Effector memory CD4-positive, alpha-beta T cell (primary cell): ENCODE data around the gene KCNJ6.

Experiments used
- DNase-seq, 3 donors: peaks; one replicate each; pipeline ENCODE4 v3.0.0-alpha.2; 2020
- H3K27ac ChIP-seq: 2 replicates; pipeline ENCODE4 v1.7.0; 2013; ENCODE audit warnings: mild to moderate bottlenecking, low read length, moderate library complexity; ENCODE audit not compliant: insufficient read depth, poor library complexity, severe bottlenecking
- H3K27me3 ChIP-seq: replicated peaks from 2 replicates; pipeline ENCODE4 v1.7.0; 2013; ENCODE audit warnings: mild to moderate bottlenecking, low read length; ENCODE audit not compliant: insufficient read depth, control insufficient read depth, poor library complexity, severe bottlenecking
- H3K36me3 ChIP-seq: 2 replicates; pipeline ENCODE4 v1.7.0; 2013; ENCODE audit warnings: mild to moderate bottlenecking, low read length, moderate library complexity; ENCODE audit not compliant: control insufficient read depth, insufficient read depth
- H3K4me1 ChIP-seq: 2 replicates; pipeline ENCODE4 v1.7.0; 2013; ENCODE audit warnings: low read length, mild to moderate bottlenecking; ENCODE audit not compliant: control insufficient read depth, insufficient read depth, poor library complexity, severe bottlenecking
- H3K4me3 ChIP-seq: 2 replicates; pipeline ENCODE4 v1.7.0; 2013; ENCODE audit warnings: low read length, low read depth, mild to moderate bottlenecking; ENCODE audit not compliant: insufficient read depth, poor library complexity, severe bottlenecking
- H3K9me3 ChIP-seq: 2 replicates; pipeline ENCODE4 v1.7.0; 2013; ENCODE audit warnings: mild to moderate bottlenecking, low read length, moderate library complexity; ENCODE audit not compliant: control insufficient read depth

The KCNJ6 gene

GRCh38 chr21:37855271-37855646, 61.0 kb downstream of the KCNJ6 start:
- no peaks in the 10 kb centered on the region for H3K36me3 ChIP-seq
- H3K4me3 ChIP-seq = no peak overlapping the region
- no peaks in the 10 kb centered on the region for H3K4me1 ChIP-seq
- H3K9me3 ChIP-seq = no peaks in the 10 kb centered on the region
- no peak overlapping the region for H3K27ac ChIP-seq
- no peak for DNase-seq
- H3K27me3 ChIP-seq = peaks cover 4% of the 10 kb centered on the region

- Histone ChIP-seq H3K27me3 (peaks cover 4% of the 10 kb centered on the region), H3K4me1 (no peaks in the 10 kb centered on the region), H3K9me3 (no peaks in the 10 kb centered on the region), H3K4me3 (no peak overlapping the region), H3K27ac (no peak overlapping the region), H3K36me3 (no peaks in the 10 kb centered on the region)
- DNase-seq = no peak
Observed at GRCh38 chr21:37849506-37850102, 66.7 kb downstream of the KCNJ6 start.

- H3K4me3 ChIP-seq = no peak overlapping the region
- no peaks in the 10 kb centered on the region for H3K9me3 ChIP-seq
- H3K36me3 ChIP-seq = no peaks in the 10 kb centered on the region
- no peaks in the 10 kb centered on the region for H3K4me1 ChIP-seq
- DNase-seq = no peak
- peaks cover 4% of the 10 kb centered on the region for H3K27me3 ChIP-seq
- no peak overlapping the region for H3K27ac ChIP-seq
Observed at GRCh38 chr21:37848721-37849490, 67.4 kb downstream of the KCNJ6 start.

DNA sequence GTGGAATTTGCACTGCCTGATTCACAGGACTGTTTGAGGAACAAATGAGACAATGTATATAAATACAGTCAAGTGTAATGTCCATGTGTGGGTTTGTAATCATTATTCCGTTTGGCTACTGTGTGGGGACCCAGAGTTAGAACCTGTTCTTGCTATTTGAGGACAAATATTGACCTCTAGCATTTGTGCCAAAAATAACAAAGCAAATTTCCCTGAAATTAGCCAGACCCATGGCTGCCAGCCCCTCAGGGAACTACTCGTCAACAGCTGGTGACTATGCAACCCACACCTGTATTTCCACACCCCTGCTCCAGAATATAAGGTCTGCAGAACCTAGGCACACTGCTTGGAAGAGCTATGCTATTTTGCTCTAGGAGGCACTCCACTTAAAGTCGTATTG, 70.7 kb downstream of the KCNJ6 start:
- Histone ChIP-seq H3K4me3 (no peak overlapping the region), H3K27me3 (no peaks in the 10 kb centered on the region), H3K9me3 (no peaks in the 10 kb centered on the region)

GRCh38 chr21:37843191-37843590, 73.1 kb downstream of the KCNJ6 start:
- Histone ChIP-seq H3K27ac (no peak overlapping the region), H3K36me3 (no peaks in the 10 kb centered on the region), H3K27me3 (no peaks in the 10 kb centered on the region), H3K4me3 (no peak overlapping the region), H3K9me3 (no peaks in the 10 kb centered on the region), H3K4me1 (no peaks in the 10 kb centered on the region)
- no peak for DNase-seq

More for the DNA sequence above, 70.7 kb downstream of the KCNJ6 start:
- no peak overlapping the region for H3K27ac ChIP-seq
- DNase-seq = no peak
- H3K36me3 ChIP-seq = no peaks in the 10 kb centered on the region
- no peaks in the 10 kb centered on the region for H3K4me1 ChIP-seq

GRCh38 chr21:37842163-37842919, 73.9 kb downstream of the KCNJ6 start:
- DNase-seq = no peak
- Histone ChIP-seq H3K4me1 (no peaks in the 10 kb centered on the region), H3K27ac (no peak overlapping the region), H3K27me3 (no peaks in the 10 kb centered on the region), H3K9me3 (no peaks in the 10 kb centered on the region), H3K4me3 (no peak overlapping the region), H3K36me3 (no peaks in the 10 kb centered on the region)

DNA sequence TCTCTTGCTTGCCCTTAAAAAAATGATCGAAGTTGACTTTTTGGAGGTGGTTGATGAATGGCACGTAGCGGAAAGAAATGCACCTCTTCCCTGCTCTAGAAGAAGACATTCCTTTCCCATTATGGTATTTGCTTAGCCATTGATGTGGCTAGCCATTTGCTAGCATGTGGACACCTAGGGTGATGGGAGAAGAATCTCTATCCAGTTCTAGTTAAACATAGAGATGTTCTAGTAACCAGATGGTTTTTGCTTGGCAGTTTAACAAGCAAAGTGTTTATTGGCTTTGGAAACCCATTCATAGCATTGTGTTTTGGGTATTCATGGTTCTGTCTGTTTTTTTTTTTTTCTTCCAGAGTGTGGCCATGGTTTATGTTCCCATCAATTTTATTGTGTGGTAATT, 78.9 kb downstream of the KCNJ6 start:
- no peaks in the 10 kb centered on the region for H3K4me1 ChIP-seq
- no peaks in the 10 kb centered on the region for H3K27me3 ChIP-seq
- DNase-seq = no peak
- no peaks in the 10 kb centered on the region for H3K9me3 ChIP-seq
- H3K27ac ChIP-seq = no peak overlapping the region
- no peak overlapping the region for H3K4me3 ChIP-seq
- no peaks in the 10 kb centered on the region for H3K36me3 ChIP-seq

GRCh38 chr21:37835481-37835880, 80.8 kb downstream of the KCNJ6 start:
- H3K4me3 ChIP-seq = no peak overlapping the region
- H3K36me3 ChIP-seq = no peaks in the 10 kb centered on the region
- H3K9me3 ChIP-seq = no peaks in the 10 kb centered on the region
- no peaks in the 10 kb centered on the region for H3K4me1 ChIP-seq
- DNase-seq = no peak
- H3K27me3 ChIP-seq = no peaks in the 10 kb centered on the region
- no peak overlapping the region for H3K27ac ChIP-seq

DNA sequence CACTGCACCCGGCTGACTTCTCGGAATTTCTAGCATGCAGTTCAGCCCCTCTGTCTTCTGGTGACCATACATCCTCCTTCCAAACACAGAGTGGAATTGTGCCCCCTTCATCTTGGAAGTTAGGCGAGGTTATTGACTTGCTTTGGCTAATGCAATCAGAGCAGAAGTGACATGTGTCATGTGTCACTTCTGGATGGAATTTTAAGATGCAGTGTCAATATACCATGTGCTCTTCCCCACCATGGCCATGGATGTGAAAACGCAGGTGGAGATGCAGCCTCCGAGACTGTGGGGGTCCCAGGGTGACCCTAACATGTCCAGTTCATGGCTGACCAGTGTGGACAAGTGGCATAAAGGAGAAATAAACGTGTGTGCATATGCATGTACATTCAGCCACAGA, 83.0 kb downstream of the KCNJ6 start:
- DNase-seq = no peak
- no peaks in the 10 kb centered on the region for H3K36me3 ChIP-seq
- no peaks in the 10 kb centered on the region for H3K27me3 ChIP-seq
- H3K4me1 ChIP-seq = no peaks in the 10 kb centered on the region
- H3K9me3 ChIP-seq = no peaks in the 10 kb centered on the region
- H3K4me3 ChIP-seq = no peak overlapping the region
- no peak overlapping the region for H3K27ac ChIP-seq

GRCh38 chr21:37829447-37829846, 86.8 kb downstream of the KCNJ6 start:
- no peak overlapping the region for H3K27ac ChIP-seq
- DNase-seq = no peak
- H3K27me3 ChIP-seq = no peaks in the 10 kb centered on the region
- no peaks in the 10 kb centered on the region for H3K4me1 ChIP-seq
- H3K9me3 ChIP-seq = no peaks in the 10 kb centered on the region
- no peaks in the 10 kb centered on the region for H3K36me3 ChIP-seq
- H3K4me3 ChIP-seq = no peak overlapping the region
